Measurements from ENCODE around the gene RPL36.
A peak's percentile ranks its signal among the peaks of the same experiment; 100 is the strongest.

The RPL36 gene

GRCh38 chr19:5690125-5690954 lies at the start of gene RPL36:
TSS of gene RPL36 (plus strand) at chr19:5690295. CDS start at chr19:5690508, 213 bp downstream.
- peak; percentile 58 to 61 for ATAC-seq

GRCh38 chr19:5641171-5641570 lies 48.9 kb upstream of the RPL36 start:
- no peak for ATAC-seq

GRCh38 chr19:5642204-5642603 lies 47.9 kb upstream of the RPL36 start:
- no peak for ATAC-seq

- no peak for ATAC-seq
Measured at GRCh38 chr19:5643060-5643459, 47.0 kb upstream of the RPL36 start.

- no peak for ATAC-seq
Measured at GRCh38 chr19:5644037-5644436, 46.1 kb upstream of the RPL36 start.

- ATAC-seq, result no peak
Measured at GRCh38 chr19:5645409-5645808, 44.7 kb upstream of the RPL36 start.

- ATAC-seq, result no peak
Measured at GRCh38 chr19:5646703-5647102, 43.4 kb upstream of the RPL36 start.

GRCh38 chr19:5648464-5648863 lies 41.6 kb upstream of the RPL36 start:
- ATAC-seq, result no peak

GRCh38 chr19:5651361-5651760 lies 38.7 kb upstream of the RPL36 start:
- no peak for ATAC-seq

- no peak for ATAC-seq
Measured at GRCh38 chr19:5652261-5652660, 37.8 kb upstream of the RPL36 start.

GRCh38 chr19:5654931-5655330 lies 35.2 kb upstream of the RPL36 start:
- ATAC-seq, result no peak

- no peak for ATAC-seq
Measured at GRCh38 chr19:5655412-5655811, 34.7 kb upstream of the RPL36 start.

- ATAC-seq, result no peak
Measured at GRCh38 chr19:5661483-5661882, 28.6 kb upstream of the RPL36 start.

GRCh38 chr19:5663904-5664303 lies 26.2 kb upstream of the RPL36 start:
- no peak for ATAC-seq

- ATAC-seq, result no peak
Measured at GRCh38 chr19:5664515-5664914, 25.6 kb upstream of the RPL36 start.

GRCh38 chr19:5665781-5666513 lies 24.1 kb upstream of the RPL36 start:
- peak in 1 of 2 donors; percentile 27 for ATAC-seq

GRCh38 chr19:5666921-5667610 lies 23.0 kb upstream of the RPL36 start:
- ATAC-seq, result no peak

- ATAC-seq, result no peak
Measured at GRCh38 chr19:5667751-5668271, 22.3 kb upstream of the RPL36 start.

- ATAC-seq, result no peak
Measured at GRCh38 chr19:5669212-5669611, 20.9 kb upstream of the RPL36 start.

GRCh38 chr19:5671600-5671999 lies 18.5 kb upstream of the RPL36 start:
- no peak for ATAC-seq

- ATAC-seq, result no peak
Measured at GRCh38 chr19:5672708-5673459, 17.2 kb upstream of the RPL36 start.

GRCh38 chr19:5673752-5674151 lies 16.3 kb upstream of the RPL36 start:
- no peak for ATAC-seq

GRCh38 chr19:5674714-5675113 lies 15.4 kb upstream of the RPL36 start:
- ATAC-seq, result no peak
